Stomach (tissue), 4 donors: ENCODE data around the gene GATA2.

ENCODE experiments used
- POLR2A ChIP-seq, 4 donors: fragments of 450-650 bp; IDR thresholded peaks; one replicate each; pipeline ENCODE4 v1.6.1; 2016; ENCODE audit warnings: antibody characterized with exemption in 4 of 4, control low read depth in 2 of 4, mild to moderate bottlenecking in 1 of 4, moderate library complexity in 1 of 4
- TF ChIP-seq, protein P1 (sequence below), 7 experiments: fragments of 450-650 bp in 4 of 7; fragments of 200-600 bp in 3 of 7; sonication (generic) in 3 of 7; IDR thresholded peaks; one replicate each; pipeline ENCODE4 v1.5.1; 2016 to 2019; ENCODE audit warnings: antibody characterized with exemption in 7 of 7, control low read depth in 2 of 7, mild to moderate bottlenecking in 1 of 7

DNA sequence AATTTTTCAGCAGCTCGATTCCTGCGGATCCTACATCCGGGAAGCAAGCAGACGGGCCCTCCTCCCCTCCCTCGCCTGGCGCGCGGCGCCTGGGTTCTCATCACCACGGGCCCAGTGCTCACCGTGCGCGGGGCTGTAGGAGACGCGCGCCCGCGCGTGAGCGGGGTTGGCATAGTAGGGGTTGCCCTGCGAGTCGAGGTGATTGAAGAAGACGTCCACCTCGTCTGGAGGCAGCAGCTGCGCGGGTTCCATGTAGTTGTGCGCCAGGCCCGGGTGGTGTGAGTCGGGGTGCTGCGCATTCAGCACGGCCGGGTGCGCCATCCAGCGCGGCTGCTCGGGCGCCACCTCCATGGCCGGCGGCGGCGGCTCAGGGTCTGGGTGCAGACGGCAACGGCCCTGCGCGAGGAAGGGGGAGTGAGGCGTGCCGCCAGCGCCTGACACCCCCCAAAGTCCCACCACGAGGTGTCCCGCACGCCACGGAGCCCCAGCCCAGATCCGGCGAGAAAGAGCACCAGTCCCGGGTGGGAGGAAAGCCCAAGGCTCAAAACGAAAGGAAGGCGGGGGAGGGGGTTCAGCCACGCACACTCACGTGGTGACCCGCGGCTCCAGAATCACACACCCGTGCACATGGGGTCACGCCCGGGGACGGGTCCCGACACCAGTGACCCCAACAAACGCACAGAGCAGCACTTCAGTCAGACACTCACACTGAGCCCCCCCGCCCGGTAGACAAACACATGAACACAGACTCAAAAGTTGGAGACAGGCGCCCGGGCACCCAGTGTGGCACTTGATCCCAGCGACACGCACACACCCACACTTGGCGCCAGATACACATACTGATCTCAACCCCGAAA is 6.1 kb downstream of the GATA2 start:
- TF ChIP-seq, protein P1, sequence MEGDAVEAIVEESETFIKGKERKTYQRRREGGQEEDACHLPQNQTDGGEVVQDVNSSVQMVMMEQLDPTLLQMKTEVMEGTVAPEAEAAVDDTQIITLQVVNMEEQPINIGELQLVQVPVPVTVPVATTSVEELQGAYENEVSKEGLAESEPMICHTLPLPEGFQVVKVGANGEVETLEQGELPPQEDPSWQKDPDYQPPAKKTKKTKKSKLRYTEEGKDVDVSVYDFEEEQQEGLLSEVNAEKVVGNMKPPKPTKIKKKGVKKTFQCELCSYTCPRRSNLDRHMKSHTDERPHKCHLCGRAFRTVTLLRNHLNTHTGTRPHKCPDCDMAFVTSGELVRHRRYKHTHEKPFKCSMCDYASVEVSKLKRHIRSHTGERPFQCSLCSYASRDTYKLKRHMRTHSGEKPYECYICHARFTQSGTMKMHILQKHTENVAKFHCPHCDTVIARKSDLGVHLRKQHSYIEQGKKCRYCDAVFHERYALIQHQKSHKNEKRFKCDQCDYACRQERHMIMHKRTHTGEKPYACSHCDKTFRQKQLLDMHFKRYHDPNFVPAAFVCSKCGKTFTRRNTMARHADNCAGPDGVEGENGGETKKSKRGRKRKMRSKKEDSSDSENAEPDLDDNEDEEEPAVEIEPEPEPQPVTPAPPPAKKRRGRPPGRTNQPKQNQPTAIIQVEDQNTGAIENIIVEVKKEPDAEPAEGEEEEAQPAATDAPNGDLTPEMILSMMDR (IDR thresholded peaks at IDR 0.05) = no peak
- TF ChIP-seq POLR2A (IDR thresholded peaks at IDR 0.05) = no peak
